GM18498 (cell line): Measurements from ENCODE around the gene B4GALT3.

ENCODE experiments used
- ATAC-seq: cut with Tn5 transposase; IDR thresholded peaks from one replicate; pipeline ENCODE4 v1.9.1; 2021; ENCODE audit warnings: mild to moderate bottlenecking, moderate library complexity; ENCODE audit not compliant: unreplicated experiment

Gene B4GALT3

DNA sequence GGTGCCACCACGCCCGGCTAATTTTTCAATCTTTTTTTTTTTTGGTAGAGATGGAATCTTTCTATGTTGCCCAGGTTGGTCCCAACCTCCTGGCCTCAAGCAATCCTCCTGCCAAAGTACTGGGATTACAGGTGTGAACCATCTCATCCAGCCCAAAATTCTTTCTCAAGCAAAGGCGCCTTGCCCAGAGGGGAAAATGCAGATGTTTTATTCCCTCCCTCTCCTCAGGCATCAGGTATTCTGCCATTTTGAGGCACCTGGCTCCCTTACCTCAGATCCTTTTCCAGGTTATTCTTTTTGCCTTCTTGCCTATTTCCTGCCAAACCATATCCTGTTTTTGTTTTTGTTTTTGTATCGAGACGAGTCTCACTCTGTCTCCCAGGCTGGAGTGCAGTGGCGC, 11.1 kb upstream of the B4GALT3 start:
- no peak for ATAC-seq

DNA sequence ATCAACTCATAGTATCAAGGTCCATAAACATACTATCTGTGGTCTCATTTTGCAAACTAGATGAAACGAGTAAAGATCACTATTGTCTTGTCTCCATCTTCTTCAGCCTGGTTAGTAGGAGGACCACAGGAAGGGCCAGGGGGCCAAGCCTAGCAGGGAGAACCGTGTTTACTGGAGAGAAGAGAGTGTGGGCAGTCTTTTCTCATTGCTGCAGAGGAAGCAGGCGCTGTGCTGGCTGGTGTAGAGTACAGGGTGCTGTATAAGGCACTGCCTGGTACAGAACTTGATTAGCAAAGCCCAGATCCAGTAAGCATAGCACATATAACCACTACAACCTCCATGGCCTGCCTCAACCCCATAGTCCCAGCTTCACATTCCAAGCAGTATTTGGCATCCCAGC, 10.0 kb upstream of the B4GALT3 start:
- ATAC-seq: no peak

DNA sequence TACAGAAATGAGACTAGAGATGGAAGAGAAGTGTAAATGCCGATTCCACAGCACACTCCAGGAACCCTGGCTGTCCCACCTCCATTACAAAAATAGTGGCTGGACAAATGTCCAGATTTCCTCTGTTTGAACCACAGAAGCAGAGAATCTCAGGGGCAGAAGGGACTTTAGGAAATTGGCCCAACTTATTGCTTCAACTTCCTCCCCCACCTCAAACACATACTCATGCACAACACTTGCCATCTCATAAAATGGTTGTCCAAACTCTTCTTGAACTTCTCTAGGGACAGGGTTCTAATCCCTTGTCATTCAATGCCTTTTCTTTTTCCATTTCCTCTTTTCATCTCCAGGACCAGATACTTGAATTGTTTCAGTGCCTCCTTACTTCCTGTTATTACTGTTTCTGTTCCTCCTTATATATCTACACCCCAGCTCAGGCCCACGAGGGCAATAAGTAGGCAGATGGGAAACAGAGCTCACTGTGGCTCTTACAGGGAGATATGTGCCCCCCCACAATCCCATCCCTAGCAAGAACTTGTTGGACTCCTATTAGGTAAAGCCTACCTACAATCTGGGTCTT, 8.5 kb upstream of the B4GALT3 start:
- peak; percentile 28 for ATAC-seq

DNA sequence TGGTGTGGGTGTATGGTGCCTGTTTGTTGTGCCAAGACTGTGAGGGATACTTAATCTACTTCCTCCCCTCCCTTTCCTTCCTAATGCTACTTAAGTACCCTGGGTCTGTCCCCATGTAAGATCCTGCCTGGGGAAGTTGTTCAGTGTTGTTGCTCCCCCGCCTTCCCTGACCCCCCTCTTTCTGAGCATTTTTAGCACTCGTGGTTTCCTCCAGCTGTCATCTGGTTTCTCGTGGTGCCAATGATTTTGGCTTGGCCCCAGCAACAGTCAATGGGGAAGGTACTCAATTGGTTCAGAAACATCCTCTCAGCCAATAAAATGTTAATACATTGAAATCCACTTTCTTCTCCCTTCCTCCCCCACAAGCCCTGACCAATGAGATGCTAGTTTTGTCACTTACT, 8.0 kb upstream of the B4GALT3 start:
- peak; percentile 64 for ATAC-seq

- ATAC-seq: peak; percentile 44
Measured at GRCh38 chr1:161182214-161182613, 4.9 kb upstream of the B4GALT3 start.

- ATAC-seq: no peak
Measured at GRCh38 chr1:161180639-161181038, 3.3 kb upstream of the B4GALT3 start.

DNA sequence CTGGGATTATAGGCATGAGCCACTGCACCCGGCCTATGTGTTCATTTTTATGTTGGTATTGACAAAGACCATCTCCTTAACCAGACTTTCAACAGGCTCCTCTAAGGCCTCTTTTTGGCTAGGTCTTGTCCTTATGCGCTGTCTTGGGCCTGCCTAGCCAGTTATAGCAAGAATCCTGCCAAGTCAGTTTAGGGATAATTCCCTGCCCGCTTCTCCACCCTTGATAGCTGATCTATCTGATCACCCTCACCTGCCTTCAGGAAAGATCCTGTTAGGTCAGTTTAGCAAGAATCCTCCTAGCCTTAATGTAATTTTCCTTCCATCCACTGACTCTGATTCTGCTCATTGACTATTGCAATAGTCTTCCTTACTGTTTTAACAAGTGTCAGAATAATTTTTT, 2.4 kb upstream of the B4GALT3 start:
- no peak for ATAC-seq

- ATAC-seq: no peak
Measured at GRCh38 chr1:161177936-161178244, 583 bp upstream of the B4GALT3 start.

DNA sequence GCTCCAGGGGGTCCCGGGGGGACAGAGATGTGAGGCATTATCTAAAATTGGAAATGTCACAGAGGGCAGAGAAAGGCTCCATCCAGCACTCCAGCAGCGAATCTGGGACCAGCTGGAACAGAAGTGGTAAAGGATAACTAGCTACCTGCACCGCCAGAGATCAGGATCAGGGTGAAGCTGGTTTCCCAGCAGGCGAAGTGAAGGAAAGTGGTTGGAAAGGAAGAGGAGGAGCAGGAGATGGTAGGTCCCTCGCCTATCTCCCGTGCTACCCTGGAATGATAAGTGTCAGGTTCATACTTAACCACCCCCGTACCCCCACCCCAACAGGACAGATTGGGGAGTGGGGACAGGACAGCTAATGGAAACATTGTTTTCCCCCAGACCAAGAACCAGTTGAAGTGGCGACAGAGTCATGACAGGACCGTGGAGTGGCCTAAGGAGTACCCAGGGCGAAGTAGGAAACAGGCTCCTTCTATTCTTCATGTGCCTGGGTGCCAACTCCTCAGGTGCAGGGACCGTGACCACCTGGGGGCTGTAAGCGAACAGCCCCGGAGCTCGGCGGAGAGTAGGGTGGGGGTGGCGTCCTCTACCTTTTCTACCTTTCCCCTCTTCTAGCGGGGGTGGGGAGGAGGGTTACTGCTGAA, 717 bp downstream of the B4GALT3 start:
- ATAC-seq: no peak

DNA sequence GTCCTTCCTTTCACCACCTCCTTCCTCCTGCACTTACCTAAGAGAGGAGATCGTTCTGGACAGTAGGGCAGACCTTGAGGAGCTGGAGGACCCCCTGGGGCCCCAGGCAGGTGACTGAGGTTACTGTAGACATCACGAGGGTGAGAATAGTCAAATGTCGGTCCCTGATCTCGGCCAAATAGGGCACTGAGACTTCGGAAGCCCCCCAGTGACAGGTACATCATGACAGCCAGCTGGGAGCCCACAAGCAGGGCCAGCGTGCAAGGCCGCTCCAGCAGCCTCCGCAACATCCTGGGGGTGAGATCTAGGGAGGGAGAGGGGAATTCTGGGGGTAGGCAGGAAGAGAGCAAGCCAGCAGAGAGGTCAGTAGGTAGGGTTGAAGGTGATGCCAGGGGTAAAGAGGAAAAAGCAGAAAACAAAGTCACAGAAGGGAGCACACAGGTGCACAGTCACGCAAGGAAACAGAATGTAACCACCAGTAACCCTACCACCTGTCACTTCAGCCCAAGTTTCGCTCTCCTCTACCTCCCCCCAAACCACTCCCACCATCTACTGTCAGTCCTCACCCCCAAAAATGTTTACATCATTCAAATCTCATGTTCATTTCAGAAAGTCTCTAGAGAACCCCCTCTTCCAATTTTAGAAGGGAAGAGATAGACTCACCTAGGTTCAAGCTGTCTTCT, 1.4 kb downstream of the B4GALT3 start:
- ATAC-seq: no peak

- no peak for ATAC-seq
Measured at GRCh38 chr1:161174911-161175310, 2.4 kb downstream of the B4GALT3 start.

GRCh38 chr1:161173711-161174110, 3.6 kb downstream of the B4GALT3 start:
- ATAC-seq: no peak

DNA sequence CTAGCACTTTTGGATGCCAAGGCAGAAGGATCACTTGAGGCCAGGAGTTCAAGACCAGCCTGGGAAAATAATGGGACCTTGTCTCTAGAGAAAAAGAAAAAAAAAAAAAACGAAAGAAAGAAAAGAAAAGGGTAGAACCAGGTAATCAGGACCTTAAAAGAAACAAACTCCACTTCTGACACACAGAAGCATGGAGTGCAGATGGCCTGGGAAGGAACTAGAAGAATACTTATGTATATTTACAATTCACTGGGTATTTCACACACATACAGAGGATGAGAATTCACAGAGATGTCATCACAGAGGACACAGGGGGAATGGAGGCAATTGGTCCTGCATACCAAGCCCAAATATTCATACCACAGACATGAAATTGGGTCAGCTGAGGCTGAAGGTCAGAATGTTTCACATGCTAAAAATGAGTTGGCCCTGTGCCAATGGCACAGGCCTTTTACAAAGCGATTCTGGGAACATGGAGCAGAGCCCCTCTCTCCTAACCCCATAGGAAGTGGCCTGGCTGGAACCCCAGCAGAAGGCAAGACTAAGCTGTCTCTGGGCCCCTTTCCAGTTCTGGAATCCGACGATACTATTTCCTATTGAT, 4.4 kb downstream of the B4GALT3 start:
- no peak for ATAC-seq

GRCh38 chr1:161172349-161172748, 5.0 kb downstream of the B4GALT3 start:
- ATAC-seq: no peak

GRCh38 chr1:161171696-161172095, 5.6 kb downstream of the B4GALT3 start:
- ATAC-seq: no peak

GRCh38 chr1:161171191-161171590, 6.1 kb downstream of the B4GALT3 start:
- no peak for ATAC-seq

GRCh38 chr1:161168906-161169305, 8.4 kb downstream of the B4GALT3 start:
- no peak for ATAC-seq

DNA sequence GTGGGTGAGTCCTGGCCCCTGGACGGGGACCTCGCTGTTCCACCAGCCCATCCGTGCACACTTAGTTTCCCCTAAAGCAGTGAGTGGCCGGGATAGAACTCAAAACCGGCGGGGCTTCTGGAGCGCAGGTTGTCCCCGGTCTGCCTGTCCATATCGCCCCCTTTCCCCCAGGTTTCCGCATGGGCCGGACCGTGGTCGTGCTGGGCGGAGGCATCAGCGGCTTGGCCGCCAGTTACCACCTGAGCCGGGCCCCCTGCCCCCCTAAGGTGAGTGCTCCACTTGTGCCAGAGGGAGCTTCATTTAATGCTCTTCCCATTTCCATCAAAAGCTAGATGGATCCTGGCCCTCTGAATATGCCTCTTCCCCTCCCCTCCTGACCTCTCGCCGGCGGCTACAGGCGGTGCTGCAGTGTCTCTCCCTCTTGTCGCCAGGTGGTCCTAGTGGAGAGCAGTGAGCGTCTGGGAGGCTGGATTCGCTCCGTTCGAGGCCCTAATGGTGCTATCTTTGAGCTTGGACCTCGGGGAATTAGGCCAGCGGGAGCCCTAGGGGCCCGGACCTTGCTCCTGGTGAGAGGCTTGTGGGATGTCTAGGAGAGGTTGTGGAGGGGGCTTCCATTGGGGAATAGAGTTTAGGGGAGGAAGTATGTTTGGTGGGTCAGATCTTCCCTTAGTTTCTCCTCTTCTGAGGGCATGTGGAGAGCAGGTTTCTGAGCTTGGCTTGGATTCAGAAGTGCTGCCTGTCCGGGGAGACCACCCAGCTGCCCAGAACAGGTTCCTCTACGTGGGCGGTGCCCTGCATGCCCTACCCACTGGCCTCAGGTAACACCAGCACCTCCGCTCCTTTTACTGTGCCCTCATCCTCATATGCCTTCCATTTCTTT, 10.4 kb downstream of the B4GALT3 start:
- ATAC-seq: no peak

- ATAC-seq: peak; percentile 92
Measured at GRCh38 chr1:161165742-161166668, 11.3 kb downstream of the B4GALT3 start, which contains the start of gene PPOX. TSS of gene PPOX (plus strand) at chr1:161166426. CDS start at chr1:161166848, 422 bp downstream.
